Transverse colon (tissue), 4 donors: ENCODE measurements around the gene ARHGAP6. TPM values are rescaled to one million over a fixed set of nuclear protein-coding genes. Genes with fewer than 3 reads are reported as not detected.

Source experiments
- DNase-seq: peaks from one replicate; pipeline ENCODE4 v3.0.0-alpha.2; 2019
- H3K27ac ChIP-seq, 4 donors: fragments of 200-600 bp; sonication (generic); 2 replicates each; pipeline ENCODE4 v1.5.1; 2016 to 2018; ENCODE audit warnings: inconsistent platforms in 4 of 4
- H3K27me3 ChIP-seq: fragments of 200-600 bp; sonication (generic); 2 replicates; pipeline ENCODE4 v1.5.1; 2017; ENCODE audit warnings: inconsistent platforms
- H3K36me3 ChIP-seq, 4 donors: fragments of 200-600 bp; sonication (generic); 2 replicates each; pipeline ENCODE4 v1.5.1; 2017 to 2019; ENCODE audit warnings: inconsistent platforms in 4 of 4
- H3K4me1 ChIP-seq, 4 donors: fragments of 200-600 bp; sonication (generic); 2 replicates each; pipeline ENCODE4 v1.5.1; 2017 to 2020; ENCODE audit warnings: inconsistent platforms in 4 of 4
- H3K4me3 ChIP-seq, 4 donors: fragments of 200-600 bp; sonication (generic); 1 replicate in 1 of 4; 2 replicates in 3 of 4; pipeline versions ENCODE4 v1.5.1 to v1.6.1; 2017 to 2019; ENCODE audit warnings: inconsistent platforms in 4 of 4
- H3K9me3 ChIP-seq, 2 donors: fragments of 200-600 bp; sonication (generic); 2 replicates each; pipeline ENCODE4 v1.5.1; 2017 to 2019; ENCODE audit warnings: inconsistent platforms in 2 of 2
- CTCF ChIP-seq, 5 experiments: fragments of 200-600 bp in 3 of 5; fragments of 450-650 bp in 2 of 5; sonication (generic) in 3 of 5; IDR thresholded peaks; 1 replicate in 2 of 5; 2 replicates in 3 of 5; pipeline ENCODE4 v1.5.1; 2016 to 2017; ENCODE audit warnings: antibody characterized with exemption in 5 of 5, inconsistent platforms in 3 of 5, mild to moderate bottlenecking in 2 of 5, moderate library complexity in 1 of 5
- EP300 ChIP-seq: sonication (generic); formaldehyde crosslinking; IDR thresholded peaks from one replicate; pipeline ENCODE4 v1.6.1; 2017; ENCODE audit warnings: antibody characterized with exemption, low read depth
- POLR2A ChIP-seq: fragments of 450-650 bp; IDR thresholded peaks from one replicate; pipeline ENCODE4 v1.6.1; 2016; ENCODE audit warnings: antibody characterized with exemption, mild to moderate bottlenecking, moderate library complexity
- POLR2AphosphoS5 ChIP-seq, 3 donors: sonication (generic); formaldehyde crosslinking; IDR thresholded peaks; one replicate each; pipeline ENCODE4 v1.6.1; 2016; ENCODE audit warnings: antibody characterized with exemption in 3 of 3
- WGBS, 2 donors: methylation state at CpG; one replicate each; pipeline ENCODE4 v1.1.5; 2018; ENCODE audit warnings: low coverage in 1 of 2; 5-methylcytosine and 5-hydroxymethylcytosine counted together
- in situ Hi-C, 4 donors: fragments of 200-750 bp; cut with MboI; loops; one replicate each; pipeline versions ENCODE4 v1.15.0 to v1.15.1; 2017; ENCODE audit warnings: low sequenced_read_pairs in 3 of 4, low pct_ligation_motif_present in 1 of 4, low pct_unique_long_range_greater_than_20kb in 1 of 4
- intact Hi-C: fragments of 100-400 bp; cut with DNase I; formaldehyde crosslinking; loops from one replicate; pipeline ENCODE4 v1.15.1; 2023; ENCODE audit warnings: low total_unique reads
- total RNA-seq, 4 donors: library from RNA; depleted of rRNA; stranded (reverse); fragments of >200 nt; gene quantifications; one replicate each; pipeline ENCODE4 v1.1.0, GENCODE V29; 2016

Gene ARHGAP6
- total RNA-seq, 4 donors from 2014 or later = 5.0 to 12.4 (median 9.0) TPM

- in situ Hi-C loops (no loop called here), intact Hi-C loops (no loop called here)
- H3K4me1 ChIP-seq = peaks cover 0 to 4% (median 0%) of the 10 kb centered on the region in 4 donors
- no peaks in the 10 kb centered on the region for H3K27me3 ChIP-seq
- peak overlapping the region in 3 of 4 donors; percentile 14 to 51 (median 31) for H3K27ac ChIP-seq
- H3K36me3 ChIP-seq = no peaks in the 10 kb centered on the region
- no peak for DNase-seq
- no peak for TF ChIP-seq EP300
- TF ChIP-seq POLR2AphosphoS5 (IDR thresholded peaks at IDR 0.05) = no peak
- TF ChIP-seq POLR2A = no peak
- no peak for TF ChIP-seq CTCF (IDR thresholded peaks at IDR 0.05)
- no peaks in the 10 kb centered on the region for H3K9me3 ChIP-seq
- H3K4me3 ChIP-seq = no peak overlapping the region
- WGBS, 2 donors = 75 to 80% methylated on average over 1 of the region's 1 CpG
Observed at GRCh38 chrX:11431786-11432185, 233.9 kb downstream of the ARHGAP6 start.

- H3K36me3 ChIP-seq = no peaks in the 10 kb centered on the region
- in situ Hi-C loops (no loop called here), intact Hi-C loops (no loop called here)
- H3K27ac ChIP-seq = peak overlapping the region in 2 of 4 donors; percentile 37 to 48
- no peak for DNase-seq
- TF ChIP-seq POLR2AphosphoS5 (IDR thresholded peaks at IDR 0.05) (no peak), POLR2A (no peak), CTCF (IDR thresholded peaks at IDR 0.05) (no peak), EP300 (no peak)
- H3K4me1 ChIP-seq = peaks cover 0 to 4% (median 0%) of the 10 kb centered on the region in 4 donors
- no peaks in the 10 kb centered on the region for H3K27me3 ChIP-seq
- H3K4me3 ChIP-seq = no peak overlapping the region
- H3K9me3 ChIP-seq = no peaks in the 10 kb centered on the region
Observed at GRCh38 chrX:11430271-11430670, 235.4 kb downstream of the ARHGAP6 start.

- H3K36me3 ChIP-seq = no peaks in the 10 kb centered on the region
- 53% methylated on average over 3 of the region's 3 CpGs; no CpG with 5 or more reads in 1 of the 2 donors for WGBS, 2 donors
- no peaks in the 10 kb centered on the region for H3K9me3 ChIP-seq
- DNase-seq = no peak
- H3K27me3 ChIP-seq = no peaks in the 10 kb centered on the region
- peaks cover 0 to 4% (median 0%) of the 10 kb centered on the region in 4 donors for H3K4me1 ChIP-seq
- intact Hi-C loops (no loop called here), in situ Hi-C loops (no loop called here)
- H3K27ac ChIP-seq = peak overlapping the region in 2 of 4 donors; percentile 37 to 48
- TF ChIP-seq POLR2AphosphoS5 (IDR thresholded peaks at IDR 0.05) (no peak), POLR2A (no peak), CTCF (IDR thresholded peaks at IDR 0.05) (no peak), EP300 (no peak)
- H3K4me3 ChIP-seq = no peak overlapping the region
Observed at GRCh38 chrX:11429538-11430085, 236.1 kb downstream of the ARHGAP6 start.

GRCh38 chrX:11427453-11428071 is 238.2 kb downstream of the ARHGAP6 start:
- Histone ChIP-seq H3K36me3 (no peaks in the 10 kb centered on the region), H3K27ac (peak overlapping the region; percentile 64 to 84 (median 75)), H3K4me3 (peak overlapping the region; percentile 25 to 48 (median 39)), H3K27me3 (no peaks in the 10 kb centered on the region), H3K4me1 (peaks cover 0 to 4% (median 0%) of the 10 kb centered on the region in 4 donors), H3K9me3 (no peaks in the 10 kb centered on the region)
- intact Hi-C loops (no loop called here), in situ Hi-C loops (no loop called here)
- peak; percentile 50 for DNase-seq
- TF ChIP-seq CTCF (IDR thresholded peaks at IDR 0.05) (peak in 1 of 5 experiments; percentile 30), POLR2A (no peak)
- WGBS, 2 donors = 55% methylated on average over 48 of the region's 57 CpGs; no CpG with 5 or more reads in 1 of the 2 donors
